GM13976 (cell line): ENCODE data around the gene C8A.

Experiments
- DNase-seq: peaks from one replicate; pipeline ENCODE4 v3.0.0; 2012; ENCODE audit warnings: low spot score
- CTCF ChIP-seq: IDR thresholded peaks from 2 replicates; pipeline ENCODE4 v1.5.1; 2012; ENCODE audit warnings: borderline replicate concordance, mild to moderate bottlenecking; ENCODE audit not compliant: insufficient read depth; ENCODE audit errors: extremely low read depth, missing control alignments, control extremely low read depth
- in situ Hi-C: fragments of 300-500 bp; cut with MboI; formaldehyde crosslinking; loops from one replicate; pipeline ENCODE4 v1.12.0; 2022; ENCODE audit warnings: low sequenced_read_pairs, mixed read lengths, inconsistent platforms; ENCODE audit not compliant: unreplicated experiment

C8A gene

GRCh38 chr1:56844545-56845136 lies 10.0 kb upstream of the C8A start:
- DNase-seq: no peak
- in situ Hi-C loops: loop anchor here (25.0 kb wide), 1 partner anchor 1193 kb away; no protein-coding TSS in a partner anchor
- TF ChIP-seq CTCF: no peak

GRCh38 chr1:56845343-56845742 lies 9.3 kb upstream of the C8A start:
- no peak for TF ChIP-seq CTCF
- in situ Hi-C loops: loop anchor here (25.0 kb wide), 1 partner anchor 1192 kb away; no protein-coding TSS in a partner anchor
- no peak for DNase-seq

GRCh38 chr1:56849750-56850149 lies 4.8 kb upstream of the C8A start:
- no peak for DNase-seq
- in situ Hi-C loops: loop anchor here (25.0 kb wide), 1 partner anchor 1188 kb away; no protein-coding TSS in a partner anchor
- no peak for TF ChIP-seq CTCF

- in situ Hi-C loops: no loop called here
- no peak for DNase-seq
- no peak for TF ChIP-seq CTCF
These were observed 4.2 kb upstream of the C8A start for GRCh38 chr1:56850411-56850810.

GRCh38 chr1:56850922-56851321 lies 3.7 kb upstream of the C8A start:
- DNase-seq: no peak
- TF ChIP-seq CTCF: no peak
- in situ Hi-C loops: no loop called here

- no peak for TF ChIP-seq CTCF
- in situ Hi-C loops: no loop called here
These were observed 2.1 kb upstream of the C8A start for GRCh38 chr1:56852476-56852875.

More at GRCh38 chr1:56852476-56852875, 2.1 kb upstream of the C8A start:
- DNase-seq: no peak
